HG03520 (cell line): ENCODE data around the gene MEGF11.

ENCODE experiments used
- ATAC-seq: cut with Tn5 transposase; IDR thresholded peaks from one replicate; pipeline ENCODE4 v1.9.1; 2021; ENCODE audit warnings: mild to moderate bottlenecking, moderate library complexity; ENCODE audit not compliant: unreplicated experiment

MEGF11 gene

GRCh38 chr15:66178531-66178910 lies 75.0 kb downstream of the MEGF11 start:
- ATAC-seq: no peak

- no peak for ATAC-seq
Measured at GRCh38 chr15:66172324-66172980, 81.1 kb downstream of the MEGF11 start.

- ATAC-seq: no peak
Measured at GRCh38 chr15:66171841-66172240, 81.7 kb downstream of the MEGF11 start.

- ATAC-seq: no peak
Measured at GRCh38 chr15:66170716-66171115, 82.8 kb downstream of the MEGF11 start.

GRCh38 chr15:66170042-66170441 lies 83.5 kb downstream of the MEGF11 start:
- no peak for ATAC-seq

- ATAC-seq: no peak
Measured at GRCh38 chr15:66169625-66170024, 83.9 kb downstream of the MEGF11 start.

GRCh38 chr15:66169023-66169422 lies 84.5 kb downstream of the MEGF11 start:
- no peak for ATAC-seq

- ATAC-seq: no peak
Measured at GRCh38 chr15:66167854-66168253, 85.7 kb downstream of the MEGF11 start.

- no peak for ATAC-seq
Measured at GRCh38 chr15:66165856-66166255, 87.7 kb downstream of the MEGF11 start.

- ATAC-seq: no peak
Measured at GRCh38 chr15:66164788-66165187, 88.8 kb downstream of the MEGF11 start.

GRCh38 chr15:66163553-66163952 lies 90.0 kb downstream of the MEGF11 start:
- no peak for ATAC-seq

- no peak for ATAC-seq
Measured at GRCh38 chr15:66162286-66162685, 91.3 kb downstream of the MEGF11 start.

GRCh38 chr15:66161575-66162118 lies 91.9 kb downstream of the MEGF11 start:
- no peak for ATAC-seq

- ATAC-seq: no peak
Measured at GRCh38 chr15:66161108-66161507, 92.4 kb downstream of the MEGF11 start.

GRCh38 chr15:66157507-66157906 lies 96.0 kb downstream of the MEGF11 start:
- no peak for ATAC-seq

GRCh38 chr15:66156310-66156975 lies 97.1 kb downstream of the MEGF11 start:
- no peak for ATAC-seq

GRCh38 chr15:66155065-66155464 lies 98.5 kb downstream of the MEGF11 start:
- no peak for ATAC-seq

- ATAC-seq: no peak
Measured at GRCh38 chr15:66154581-66154980, 99.0 kb downstream of the MEGF11 start.

GRCh38 chr15:66153549-66154415 lies 99.8 kb downstream of the MEGF11 start:
- ATAC-seq: peak; percentile 69

GRCh38 chr15:66152650-66153049 lies 100.9 kb downstream of the MEGF11 start:
- ATAC-seq: no peak

GRCh38 chr15:66151809-66152208 lies 101.7 kb downstream of the MEGF11 start:
- ATAC-seq: no peak
